Measurements from ENCODE around the gene LGALS12. TPM values are rescaled to one million over a fixed set of nuclear protein-coding genes. Genes with fewer than 3 reads are reported as not detected.

The LGALS12 gene
- total and polyA plus RNA-seq, 7 donors = 3.9 to 5.4 TPM; not detected in 5

DNA sequence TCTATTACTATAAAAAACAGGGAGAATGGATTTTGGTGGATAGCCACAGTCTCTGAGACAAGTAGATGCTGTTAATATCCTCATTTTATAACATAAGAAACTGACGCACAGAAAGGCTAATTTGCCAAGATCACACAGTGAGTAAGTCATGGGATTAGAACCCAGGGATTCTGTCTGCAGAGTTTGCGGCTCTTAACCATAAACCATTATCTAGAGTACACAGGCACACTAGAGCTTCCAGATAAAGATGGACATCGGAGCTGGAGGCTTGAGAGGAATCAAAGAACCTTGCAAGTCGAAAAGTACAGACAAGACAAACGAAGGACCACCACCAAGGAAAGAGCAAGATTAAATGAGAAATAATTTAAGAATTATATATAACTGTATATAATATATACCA is 11.3 kb downstream of the LGALS12 start:
- no peak for DNase-seq
- no peaks in the 10 kb centered on the region for H3K27me3 ChIP-seq
- WGBS, 2 donors = 91 to 92% methylated on average over 5 of the region's 5 CpGs
- no peaks in the 10 kb centered on the region for H3K9me3 ChIP-seq
- no peak overlapping the region for H3K4me3 ChIP-seq
- intact Hi-C loops (cut with DNase I) = no loop called here
- no peaks in the 10 kb centered on the region for H3K4me1 ChIP-seq
- TF ChIP-seq EP300 (IDR thresholded peaks at IDR 0.05) (no peak), POLR2A (IDR thresholded peaks at IDR 0.05) (no peak), POLR2AphosphoS5 (IDR thresholded peaks at IDR 0.05) (no peak)
- TF ChIP-seq, protein P1, sequence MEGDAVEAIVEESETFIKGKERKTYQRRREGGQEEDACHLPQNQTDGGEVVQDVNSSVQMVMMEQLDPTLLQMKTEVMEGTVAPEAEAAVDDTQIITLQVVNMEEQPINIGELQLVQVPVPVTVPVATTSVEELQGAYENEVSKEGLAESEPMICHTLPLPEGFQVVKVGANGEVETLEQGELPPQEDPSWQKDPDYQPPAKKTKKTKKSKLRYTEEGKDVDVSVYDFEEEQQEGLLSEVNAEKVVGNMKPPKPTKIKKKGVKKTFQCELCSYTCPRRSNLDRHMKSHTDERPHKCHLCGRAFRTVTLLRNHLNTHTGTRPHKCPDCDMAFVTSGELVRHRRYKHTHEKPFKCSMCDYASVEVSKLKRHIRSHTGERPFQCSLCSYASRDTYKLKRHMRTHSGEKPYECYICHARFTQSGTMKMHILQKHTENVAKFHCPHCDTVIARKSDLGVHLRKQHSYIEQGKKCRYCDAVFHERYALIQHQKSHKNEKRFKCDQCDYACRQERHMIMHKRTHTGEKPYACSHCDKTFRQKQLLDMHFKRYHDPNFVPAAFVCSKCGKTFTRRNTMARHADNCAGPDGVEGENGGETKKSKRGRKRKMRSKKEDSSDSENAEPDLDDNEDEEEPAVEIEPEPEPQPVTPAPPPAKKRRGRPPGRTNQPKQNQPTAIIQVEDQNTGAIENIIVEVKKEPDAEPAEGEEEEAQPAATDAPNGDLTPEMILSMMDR (IDR thresholded peaks at IDR 0.05) = no peak
- no peaks in the 10 kb centered on the region for H3K36me3 ChIP-seq
- no peak overlapping the region for H3K27ac ChIP-seq

DNA sequence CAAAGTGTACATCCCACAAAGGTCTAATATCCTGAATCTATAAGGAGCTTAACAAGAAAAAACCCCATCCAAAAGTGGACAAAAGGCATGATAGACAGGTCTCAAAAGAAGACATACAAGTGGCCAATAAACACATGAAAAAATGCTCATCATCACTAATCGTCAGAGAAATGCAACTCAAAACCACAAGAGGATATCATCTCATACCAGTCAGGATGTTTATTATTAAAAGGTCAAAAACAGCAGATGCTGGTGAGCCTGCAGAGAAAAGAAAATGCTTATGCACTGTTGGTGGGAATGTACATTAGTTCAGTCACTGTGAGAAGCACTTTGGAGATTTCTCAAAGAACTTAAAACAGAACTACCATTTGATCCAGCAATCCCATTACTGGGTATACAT is 12.7 kb downstream of the LGALS12 start:
- WGBS, 2 donors = 24 to 65% methylated on average over 1 of the region's 1 CpG
- Histone ChIP-seq H3K27ac (no peak overlapping the region), H3K36me3 (no peaks in the 10 kb centered on the region), H3K4me3 (no peak overlapping the region), H3K9me3 (no peaks in the 10 kb centered on the region), H3K4me1 (no peaks in the 10 kb centered on the region), H3K27me3 (no peaks in the 10 kb centered on the region)
- DNase-seq = no peak
- intact Hi-C loops (cut with DNase I) = no loop called here
- TF ChIP-seq POLR2AphosphoS5 (IDR thresholded peaks at IDR 0.05) (no peak), POLR2A (IDR thresholded peaks at IDR 0.05) (no peak), EP300 (IDR thresholded peaks at IDR 0.05) (no peak)
- TF ChIP-seq, protein P1 (IDR thresholded peaks at IDR 0.05) = no peak

DNA sequence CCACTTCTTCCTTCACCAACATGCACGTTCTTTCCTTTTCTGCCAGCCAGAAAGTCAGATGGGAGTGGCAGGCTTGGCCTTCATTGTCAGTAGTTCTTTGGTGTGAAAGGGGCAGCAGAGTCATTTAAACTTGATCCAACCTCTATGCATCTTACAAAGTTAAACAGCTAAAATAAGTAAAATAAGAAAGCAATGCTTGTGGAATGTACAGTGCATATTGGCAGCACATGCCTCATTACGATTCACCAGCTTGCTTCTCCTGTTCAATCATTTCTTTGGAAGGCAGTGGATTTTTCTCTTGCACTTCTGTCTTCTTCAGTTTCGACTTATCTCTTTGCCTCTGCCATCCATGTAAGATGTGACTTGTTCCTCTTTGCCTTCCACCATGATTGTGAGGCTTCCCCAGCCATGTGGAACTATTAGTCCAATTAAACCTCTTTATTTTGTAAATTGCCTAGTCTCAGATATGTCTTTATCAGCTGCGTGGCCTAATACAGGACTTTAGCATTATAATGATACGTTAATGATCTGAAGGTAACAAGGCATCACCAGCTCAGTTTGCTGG is 14.8 kb downstream of the LGALS12 start:
- Histone ChIP-seq H3K27me3 (no peaks in the 10 kb centered on the region), H3K4me3 (no peak overlapping the region), H3K4me1 (no peaks in the 10 kb centered on the region), H3K36me3 (no peaks in the 10 kb centered on the region), H3K9me3 (no peaks in the 10 kb centered on the region), H3K27ac (no peak overlapping the region)
- 89 to 92% methylated on average over 5 of the region's 5 CpGs for WGBS, 2 donors
- TF ChIP-seq, protein P1 (IDR thresholded peaks at IDR 0.05) = no peak
- TF ChIP-seq POLR2AphosphoS5 (IDR thresholded peaks at IDR 0.05) (no peak), EP300 (IDR thresholded peaks at IDR 0.05) (no peak), POLR2A (IDR thresholded peaks at IDR 0.05) (no peak)
- no peak for DNase-seq
- intact Hi-C loops (cut with DNase I) = no loop called here

DNA sequence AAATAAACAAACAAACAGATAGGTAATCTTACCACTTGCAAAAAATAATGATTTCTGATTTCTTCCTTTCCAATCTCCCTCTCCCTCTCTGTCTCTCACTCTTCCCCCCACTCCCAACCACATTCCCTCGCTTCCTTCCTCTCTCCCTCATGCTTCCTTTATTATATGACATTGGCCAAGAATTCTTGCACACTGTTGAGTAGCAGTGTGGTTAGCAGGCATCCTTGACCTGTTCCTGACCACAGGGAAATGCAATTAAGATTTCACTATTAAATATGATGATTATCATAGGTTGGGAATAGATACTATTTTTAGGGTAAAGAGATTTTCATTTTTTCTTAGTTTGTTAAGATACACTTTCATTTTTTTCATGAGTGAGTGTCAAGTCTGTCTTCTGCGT is 16.0 kb downstream of the LGALS12 start:
- no peaks in the 10 kb centered on the region for H3K9me3 ChIP-seq
- H3K4me3 ChIP-seq = no peak overlapping the region
- intact Hi-C loops (cut with DNase I) = no loop called here
- H3K27ac ChIP-seq = no peak overlapping the region
- TF ChIP-seq POLR2A (IDR thresholded peaks at IDR 0.05) (no peak), EP300 (IDR thresholded peaks at IDR 0.05) (no peak), POLR2AphosphoS5 (IDR thresholded peaks at IDR 0.05) (no peak)
- TF ChIP-seq, protein P1 (IDR thresholded peaks at IDR 0.05) = no peak
- no peaks in the 10 kb centered on the region for H3K27me3 ChIP-seq
- 87 to 95% methylated on average over 2 of the region's 2 CpGs for WGBS, 2 donors
- H3K4me1 ChIP-seq = no peaks in the 10 kb centered on the region
- H3K36me3 ChIP-seq = no peaks in the 10 kb centered on the region
- no peak for DNase-seq

DNA sequence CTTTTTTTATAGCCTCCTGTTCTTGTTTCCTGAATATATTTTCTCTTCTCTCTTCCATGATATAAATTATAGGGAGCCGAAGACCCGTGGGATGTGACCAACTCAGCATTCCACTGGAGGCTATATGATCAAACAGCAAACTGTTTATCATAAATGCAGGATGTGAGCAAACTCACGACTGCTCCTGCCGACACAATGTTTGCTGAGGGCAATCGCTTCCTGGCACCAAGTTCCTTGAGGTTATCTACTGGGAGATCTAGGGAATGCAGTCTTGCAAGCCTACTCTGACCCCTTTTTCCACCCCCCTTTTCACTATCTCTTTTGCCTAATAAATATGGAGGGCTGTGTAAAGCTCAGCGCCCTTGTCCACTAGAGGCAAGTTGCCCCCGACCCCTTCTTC is 17.3 kb downstream of the LGALS12 start:
- Histone ChIP-seq H3K27ac (no peak overlapping the region), H3K4me3 (no peak overlapping the region), H3K9me3 (no peaks in the 10 kb centered on the region), H3K36me3 (no peaks in the 10 kb centered on the region), H3K4me1 (no peaks in the 10 kb centered on the region), H3K27me3 (no peaks in the 10 kb centered on the region)
- TF ChIP-seq POLR2AphosphoS5 (IDR thresholded peaks at IDR 0.05) (no peak), POLR2A (IDR thresholded peaks at IDR 0.05) (no peak), EP300 (IDR thresholded peaks at IDR 0.05) (no peak)
- TF ChIP-seq, protein P1 (IDR thresholded peaks at IDR 0.05) = no peak
- intact Hi-C loops (cut with DNase I) = no loop called here
- no peak for DNase-seq
- WGBS, 2 donors = 48 to 76% methylated on average over 7 of the region's 7 CpGs
